Measurements from ENCODE around the gene CXCR3. TPM values are rescaled to one million over a fixed set of nuclear protein-coding genes. Genes with fewer than 3 reads are reported as not detected.
"Not testable (repeated sequence)": the region's sequence is repeated elsewhere in the genome, so short reads cannot be mapped to it uniquely, and the experiment has no call there.

Gene CXCR3
- total RNA-seq, 1 experiment from 2014 or later, result not detected

- H3K27ac ChIP-seq (ENCODE audit: low read length), result no peak overlapping the region
- H3K4me1 ChIP-seq (ENCODE audit: low read length), result no peaks in the 10 kb centered on the region
- H3K9me3 ChIP-seq (ENCODE audit: low read length), result no peaks in the 10 kb centered on the region
- no peaks in the 10 kb centered on the region for H3K9me2 ChIP-seq (replicated peaks; ENCODE audit: insufficient read depth, low read length)
- no peak overlapping the region for H3K4me2 ChIP-seq (ENCODE audit: low read depth, low read length, poor library complexity, severe bottlenecking)
- H3K9ac ChIP-seq (ENCODE audit: low read length), result no peak overlapping the region
- H4K20me1 ChIP-seq (ENCODE audit: insufficient read depth, low read depth, low read length), result no peaks in the 10 kb centered on the region
- no peak overlapping the region for H2AFZ ChIP-seq (ENCODE audit: low read length)
- H3K79me2 ChIP-seq (ENCODE audit: low read length), result peaks cover 7% of the 10 kb centered on the region
- peaks cover 25% of the 10 kb centered on the region for H3K36me3 ChIP-seq (ENCODE audit: insufficient read depth, low read length)
- no peaks in the 10 kb centered on the region for H3K27me3 ChIP-seq (ENCODE audit: low read length)
- no peak overlapping the region for H3K4me3 ChIP-seq (ENCODE audit: low read length)
- DNase-seq, result peak; percentile 37
These were observed 40.6 kb downstream of the CXCR3 start for GRCh38 chrX:71577682-71578081.

GRCh38 chrX:71573590-71573989 is 44.7 kb downstream of the CXCR3 start:
- H3K9me3 ChIP-seq (ENCODE audit: low read length), result no peaks in the 10 kb centered on the region
- no peak overlapping the region for H3K9ac ChIP-seq (ENCODE audit: low read length)
- no peaks in the 10 kb centered on the region for H3K4me1 ChIP-seq (ENCODE audit: low read length)
- no peaks in the 10 kb centered on the region for H3K27me3 ChIP-seq (ENCODE audit: low read length)
- H2AFZ ChIP-seq (ENCODE audit: low read length), result no peak overlapping the region
- no peak for DNase-seq
- no peak overlapping the region for H3K27ac ChIP-seq (ENCODE audit: low read length)
- H4K20me1 ChIP-seq (ENCODE audit: insufficient read depth, low read depth, low read length), result no peaks in the 10 kb centered on the region
- no peak overlapping the region for H3K4me2 ChIP-seq (ENCODE audit: low read depth, low read length, poor library complexity, severe bottlenecking)
- H3K4me3 ChIP-seq (ENCODE audit: low read length), result no peak overlapping the region
- no peaks in the 10 kb centered on the region for H3K9me2 ChIP-seq (replicated peaks; ENCODE audit: insufficient read depth, low read length)
- peaks cover 22% of the 10 kb centered on the region for H3K36me3 ChIP-seq (ENCODE audit: insufficient read depth, low read length)
- H3K79me2 ChIP-seq (ENCODE audit: low read length), result peaks cover 7% of the 10 kb centered on the region

- DNase-seq; H3K4me2 ChIP-seq (ENCODE audit: low read depth, low read length, poor library complexity, severe bottlenecking); H3K4me3 ChIP-seq (ENCODE audit: low read length); H4K20me1 ChIP-seq (ENCODE audit: insufficient read depth, low read depth, low read length); H3K27ac ChIP-seq (ENCODE audit: low read length); H3K9me2 ChIP-seq (replicated peaks; ENCODE audit: insufficient read depth, low read length); H3K27me3 ChIP-seq (ENCODE audit: low read length); H3K9ac ChIP-seq (ENCODE audit: low read length); H3K79me2 ChIP-seq (ENCODE audit: low read length); H3K9me3 ChIP-seq (ENCODE audit: low read length); H3K4me1 ChIP-seq (ENCODE audit: low read length); H2AFZ ChIP-seq (ENCODE audit: low read length): not testable (repeated sequence)
- H3K36me3 ChIP-seq (ENCODE audit: insufficient read depth, low read length), result peaks cover 33% of the 10 kb centered on the region
These were observed 46.9 kb downstream of the CXCR3 start for GRCh38 chrX:71571390-71571789.

Other genes starting within 250 kb of the CXCR3 start
- gene OGT, start 85.4 kb downstream of the CXCR3 start, total RNA-seq (2014; rRNA removed; shearing (Covaris generic); ENCODE audit: low replicate concordance), result 314 and 469 TPM in 2 replicates
- gene GCNA, start 40.1 kb downstream of the CXCR3 start, total RNA-seq (2014; rRNA removed; shearing (Covaris generic); ENCODE audit: low replicate concordance), result 5.4 and 6.2 TPM in 2 replicates
- not detected in 2 replicates for gene CXorf49, start 99.8 kb upstream of the CXCR3 start, total RNA-seq (2014; rRNA removed; shearing (Covaris generic); ENCODE audit: low replicate concordance)
- not detected in 2 replicates for gene CXorf49B, start 144.8 kb upstream of the CXCR3 start, total RNA-seq (2014; rRNA removed; shearing (Covaris generic); ENCODE audit: low replicate concordance)